Muscle layer of duodenum (tissue), 2 donors: ENCODE measurements around the gene PTPRN2.

ENCODE experiments used
- H3K27ac ChIP-seq: one replicate; pipeline ENCODE4 v1.7.0; 2013; ENCODE audit warnings: mild to moderate bottlenecking, low read length
- H3K27me3 ChIP-seq: one replicate; pipeline ENCODE4 v1.7.0; 2013; ENCODE audit warnings: low read depth, mild to moderate bottlenecking, control low read depth, low read length
- H3K36me3 ChIP-seq, 2 donors: one replicate each; pipeline ENCODE4 v1.7.0; 2013; ENCODE audit warnings: low read length in 2 of 2, control low read depth in 1 of 2, mild to moderate bottlenecking in 1 of 2; ENCODE audit not compliant: insufficient read depth in 2 of 2, control insufficient read depth in 1 of 2
- H3K4me1 ChIP-seq, 2 donors: one replicate each; pipeline ENCODE4 v1.7.0; 2013; ENCODE audit warnings: low read length in 2 of 2, mild to moderate bottlenecking in 2 of 2, control low read depth in 1 of 2, moderate library complexity in 1 of 2; ENCODE audit not compliant: insufficient read depth in 2 of 2, control insufficient read depth in 1 of 2
- H3K4me3 ChIP-seq, 2 donors: one replicate each; pipeline ENCODE4 v1.7.0; 2013; ENCODE audit warnings: low read length in 2 of 2, low read depth in 1 of 2, mild to moderate bottlenecking in 1 of 2
- H3K9me3 ChIP-seq, 2 donors: one replicate each; pipeline ENCODE4 v1.7.0; 2013; ENCODE audit warnings: low read length in 2 of 2, control low read depth in 1 of 2, mild to moderate bottlenecking in 1 of 2; ENCODE audit not compliant: control insufficient read depth in 1 of 2
- donor health status: healthy.

PTPRN2 gene

GRCh38 chr7:157775021-157775559, 812.5 kb downstream of the PTPRN2 start:
- no peaks in the 10 kb centered on the region for H3K36me3 ChIP-seq

DNA sequence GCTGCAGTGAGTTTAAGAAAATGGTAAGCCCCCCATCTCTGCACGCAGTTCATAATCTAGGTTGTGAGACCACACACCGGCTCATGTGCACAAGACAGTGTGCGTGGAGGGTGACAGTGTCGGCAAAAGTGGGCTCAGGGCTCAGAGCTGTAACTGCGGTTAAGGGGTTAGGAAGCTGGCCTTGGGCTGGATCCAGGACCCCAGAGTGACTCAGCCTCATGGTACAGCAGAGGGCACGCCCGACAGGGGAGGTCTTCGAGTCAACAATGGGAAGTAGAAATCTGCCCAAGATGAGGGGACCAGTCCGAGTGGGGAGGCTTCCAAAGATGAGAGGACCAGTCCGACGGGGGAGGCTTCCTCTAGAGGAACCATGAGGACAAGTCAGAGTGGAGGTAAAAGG, 813.1 kb downstream of the PTPRN2 start:
- no peaks in the 10 kb centered on the region for H3K36me3 ChIP-seq
- H3K4me1 ChIP-seq, result no peaks in the 10 kb centered on the region
- H3K4me3 ChIP-seq, result no peak overlapping the region
- H3K27me3 ChIP-seq, result no peaks in the 10 kb centered on the region
- no peak overlapping the region for H3K27ac ChIP-seq
- H3K9me3 ChIP-seq, result peaks cover 0 to 16% of the 10 kb centered on the region in 2 donors

More at GRCh38 chr7:157775021-157775559, 812.5 kb downstream of the PTPRN2 start:
- H3K9me3 ChIP-seq, result peaks cover 0 to 16% of the 10 kb centered on the region in 2 donors
- H3K27ac ChIP-seq, result no peak overlapping the region
- no peak overlapping the region for H3K4me3 ChIP-seq
- no peaks in the 10 kb centered on the region for H3K27me3 ChIP-seq
- H3K4me1 ChIP-seq, result no peaks in the 10 kb centered on the region

DNA sequence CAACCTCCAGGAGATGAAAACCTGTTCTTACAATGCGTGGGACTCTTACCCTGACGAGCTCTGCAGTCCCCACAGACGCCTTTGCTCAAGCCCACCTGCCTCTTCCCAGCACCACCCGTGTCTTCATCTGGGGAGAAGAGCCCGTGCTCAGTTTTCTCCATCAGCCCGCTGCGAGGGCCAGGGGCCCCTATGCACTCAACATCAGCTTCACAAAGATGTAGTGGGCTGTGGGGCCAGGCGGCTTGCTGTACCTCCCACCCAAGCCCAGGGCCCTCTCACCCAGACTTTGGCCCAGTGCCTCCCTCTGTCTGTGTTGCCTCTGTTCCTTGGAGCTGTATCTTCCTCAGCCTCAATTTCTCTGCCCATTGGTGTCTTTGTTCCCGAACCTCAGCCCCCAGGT, 814.3 kb downstream of the PTPRN2 start:
- H3K27me3 ChIP-seq, result no peaks in the 10 kb centered on the region
- no peaks in the 10 kb centered on the region for H3K36me3 ChIP-seq
- no peak overlapping the region for H3K4me3 ChIP-seq
- no peak overlapping the region for H3K27ac ChIP-seq
- H3K4me1 ChIP-seq, result no peaks in the 10 kb centered on the region
- H3K9me3 ChIP-seq, result peaks cover 0 to 16% of the 10 kb centered on the region in 2 donors

- Histone ChIP-seq H3K4me3 (no peak overlapping the region), H3K27me3 (no peaks in the 10 kb centered on the region), H3K9me3 (peaks cover 0 to 16% of the 10 kb centered on the region in 2 donors), H3K4me1 (no peaks in the 10 kb centered on the region), H3K27ac (no peak overlapping the region), H3K36me3 (no peaks in the 10 kb centered on the region)
These were observed 815.0 kb downstream of the PTPRN2 start for GRCh38 chr7:157772486-157773130.

DNA sequence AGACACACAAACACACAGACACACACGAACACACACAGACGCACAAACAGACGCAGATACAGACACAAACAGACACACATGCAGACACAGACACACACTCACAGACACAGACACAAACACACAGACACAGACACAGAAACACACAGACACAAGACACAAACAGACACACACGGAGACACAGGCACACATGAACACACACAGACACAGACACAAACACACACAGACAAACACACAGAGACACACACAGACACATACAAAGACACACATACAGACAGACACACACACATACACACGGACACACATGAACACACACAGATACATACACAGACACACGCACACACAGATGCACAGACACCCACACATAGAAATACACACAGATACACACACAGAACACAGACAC, 815.9 kb downstream of the PTPRN2 start:
- Histone ChIP-seq H3K9me3 (peaks cover 0 to 16% of the 10 kb centered on the region in 2 donors), H3K36me3 (no peaks in the 10 kb centered on the region), H3K4me3 (no peak overlapping the region), H3K27ac (no peak overlapping the region), H3K4me1 (no peaks in the 10 kb centered on the region), H3K27me3 (no peaks in the 10 kb centered on the region)

DNA sequence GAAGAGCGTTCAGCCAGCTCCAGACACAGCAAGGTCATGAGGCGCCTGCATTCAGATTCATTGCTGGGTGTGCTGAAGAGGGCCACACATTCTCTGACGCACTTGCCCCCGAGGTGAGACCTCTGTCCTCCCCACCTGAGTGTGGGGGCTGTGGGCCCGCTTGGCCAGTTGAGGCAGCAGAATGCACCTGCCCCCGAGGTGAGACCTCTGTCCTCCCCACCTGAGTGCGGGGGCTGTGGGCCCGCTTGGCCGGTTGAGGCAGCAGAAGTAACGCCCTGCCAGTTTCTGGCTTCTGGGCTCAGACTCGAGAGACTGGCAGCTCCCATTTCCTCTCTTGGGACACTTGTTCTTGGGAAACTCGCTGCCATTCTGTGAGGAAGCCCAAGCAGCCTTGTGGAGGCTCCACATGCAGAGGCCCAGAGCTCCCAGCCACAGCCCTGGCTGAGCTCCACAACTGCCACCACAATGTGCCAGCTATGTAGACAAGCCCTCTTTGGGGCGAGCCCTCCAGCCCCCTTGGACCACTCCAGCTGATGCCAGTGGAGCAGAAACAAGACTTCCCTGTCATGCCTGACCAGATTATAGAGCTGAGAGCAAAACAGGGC, 816.8 kb downstream of the PTPRN2 start:
- Histone ChIP-seq H3K36me3 (no peaks in the 10 kb centered on the region), H3K27ac (no peak overlapping the region), H3K4me3 (no peak overlapping the region), H3K27me3 (no peaks in the 10 kb centered on the region), H3K9me3 (peaks cover 0 to 21% of the 10 kb centered on the region in 2 donors), H3K4me1 (no peaks in the 10 kb centered on the region)

- no peaks in the 10 kb centered on the region for H3K4me1 ChIP-seq
- H3K9me3 ChIP-seq, result peaks cover 0 to 27% of the 10 kb centered on the region in 2 donors
- H3K36me3 ChIP-seq, result no peaks in the 10 kb centered on the region
- no peak overlapping the region for H3K27ac ChIP-seq
- no peak overlapping the region for H3K4me3 ChIP-seq
- no peaks in the 10 kb centered on the region for H3K27me3 ChIP-seq
These were observed 818.0 kb downstream of the PTPRN2 start for GRCh38 chr7:157769526-157770215.

GRCh38 chr7:157769086-157769485, 818.5 kb downstream of the PTPRN2 start:
- Histone ChIP-seq H3K4me1 (no peaks in the 10 kb centered on the region), H3K9me3 (peaks cover 0 to 29% of the 10 kb centered on the region in 2 donors), H3K4me3 (no peak overlapping the region), H3K27me3 (no peaks in the 10 kb centered on the region), H3K27ac (no peak overlapping the region), H3K36me3 (no peaks in the 10 kb centered on the region)

DNA sequence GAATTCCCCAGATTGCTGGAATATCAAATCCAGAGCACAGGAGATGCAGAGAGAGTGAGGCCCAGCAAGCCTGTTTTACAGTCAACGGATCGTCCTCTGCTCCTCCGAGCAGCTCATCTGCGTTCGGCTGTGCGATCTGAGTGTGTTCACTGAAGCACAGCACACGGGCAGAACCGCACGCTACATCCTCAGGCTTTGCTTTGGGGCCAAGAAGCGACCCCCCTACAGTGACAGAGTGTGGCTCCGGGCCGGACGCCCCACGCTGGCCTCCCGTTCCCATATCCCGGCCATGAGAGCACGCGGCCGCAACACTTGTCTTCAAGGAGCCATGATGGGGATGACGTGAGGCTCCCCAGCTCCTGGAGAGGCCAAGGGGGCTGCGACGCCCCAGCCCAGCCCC, 819.4 kb downstream of the PTPRN2 start:
- Histone ChIP-seq H3K27me3 (no peaks in the 10 kb centered on the region), H3K9me3 (peaks cover 0 to 32% of the 10 kb centered on the region in 2 donors), H3K36me3 (no peaks in the 10 kb centered on the region), H3K4me3 (no peak overlapping the region), H3K27ac (no peak overlapping the region), H3K4me1 (no peaks in the 10 kb centered on the region)

- Histone ChIP-seq H3K27ac (no peak overlapping the region), H3K9me3 (peaks cover 0 to 32% of the 10 kb centered on the region in 2 donors)
These were observed 820.0 kb downstream of the PTPRN2 start for GRCh38 chr7:157767506-157768197.

GRCh38 chr7:157766098-157766497, 821.5 kb downstream of the PTPRN2 start:
- Histone ChIP-seq H3K4me3 (no peak overlapping the region), H3K27me3 (no peaks in the 10 kb centered on the region), H3K36me3 (no peaks in the 10 kb centered on the region), H3K4me1 (no peaks in the 10 kb centered on the region), H3K9me3 (peaks cover 0 to 27% of the 10 kb centered on the region in 2 donors), H3K27ac (no peak overlapping the region)

More at GRCh38 chr7:157767506-157768197, 820.0 kb downstream of the PTPRN2 start:
- H3K4me1 ChIP-seq, result no peaks in the 10 kb centered on the region
- H3K4me3 ChIP-seq, result no peak overlapping the region
- H3K27me3 ChIP-seq, result no peaks in the 10 kb centered on the region
- no peaks in the 10 kb centered on the region for H3K36me3 ChIP-seq
